Lower leg skin (tissue), 3 donors: ENCODE results near the gene INSC.

Experiments used
- POLR2A ChIP-seq, 2 donors: fragments of 450-650 bp; IDR thresholded peaks; one replicate each; pipeline ENCODE4 v1.6.1; 2016 to 2017; ENCODE audit warnings: antibody characterized with exemption in 2 of 2, mild to moderate bottlenecking in 1 of 2, moderate library complexity in 1 of 2
- TF ChIP-seq, protein P1 (sequence below), 3 donors: fragments of 450-650 bp; IDR thresholded peaks; one replicate each; pipeline ENCODE4 v1.5.1; 2016; ENCODE audit warnings: antibody characterized with exemption in 3 of 3, mild to moderate bottlenecking in 3 of 3, moderate library complexity in 2 of 3

DNA sequence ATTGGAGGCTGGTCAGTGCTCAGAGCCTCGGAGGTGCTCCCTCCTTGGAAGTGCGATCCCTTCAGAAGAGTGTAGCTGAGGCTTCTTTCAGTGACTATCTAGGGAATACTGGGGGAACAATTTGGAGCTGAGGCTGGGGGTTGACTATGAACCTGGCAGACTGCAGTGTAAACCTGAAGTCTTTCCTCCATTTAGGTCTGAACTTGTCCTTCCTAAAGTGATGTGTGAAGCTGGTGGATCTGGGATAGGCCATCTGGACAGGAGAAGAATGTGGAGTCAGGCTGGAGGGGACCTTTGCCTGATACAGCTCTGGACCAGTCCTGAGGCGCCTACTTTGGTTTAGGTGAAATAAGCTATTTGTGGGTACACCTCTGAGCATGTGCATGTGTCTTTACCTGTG is 3.5 kb upstream of the INSC start:
- TF ChIP-seq, protein P1, sequence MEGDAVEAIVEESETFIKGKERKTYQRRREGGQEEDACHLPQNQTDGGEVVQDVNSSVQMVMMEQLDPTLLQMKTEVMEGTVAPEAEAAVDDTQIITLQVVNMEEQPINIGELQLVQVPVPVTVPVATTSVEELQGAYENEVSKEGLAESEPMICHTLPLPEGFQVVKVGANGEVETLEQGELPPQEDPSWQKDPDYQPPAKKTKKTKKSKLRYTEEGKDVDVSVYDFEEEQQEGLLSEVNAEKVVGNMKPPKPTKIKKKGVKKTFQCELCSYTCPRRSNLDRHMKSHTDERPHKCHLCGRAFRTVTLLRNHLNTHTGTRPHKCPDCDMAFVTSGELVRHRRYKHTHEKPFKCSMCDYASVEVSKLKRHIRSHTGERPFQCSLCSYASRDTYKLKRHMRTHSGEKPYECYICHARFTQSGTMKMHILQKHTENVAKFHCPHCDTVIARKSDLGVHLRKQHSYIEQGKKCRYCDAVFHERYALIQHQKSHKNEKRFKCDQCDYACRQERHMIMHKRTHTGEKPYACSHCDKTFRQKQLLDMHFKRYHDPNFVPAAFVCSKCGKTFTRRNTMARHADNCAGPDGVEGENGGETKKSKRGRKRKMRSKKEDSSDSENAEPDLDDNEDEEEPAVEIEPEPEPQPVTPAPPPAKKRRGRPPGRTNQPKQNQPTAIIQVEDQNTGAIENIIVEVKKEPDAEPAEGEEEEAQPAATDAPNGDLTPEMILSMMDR (IDR thresholded peaks at IDR 0.05), result no peak
- no peak for TF ChIP-seq POLR2A (IDR thresholded peaks at IDR 0.05)
